Stromal cell of bone marrow (primary cell): ENCODE measurements around the gene SLC7A6OS.

ENCODE experiments used
- DNase-seq: peaks from one replicate; pipeline ENCODE4 v3.0.0-alpha.2; 2012; ENCODE audit warnings: low read depth

The SLC7A6OS gene

GRCh38 chr16:68253721-68254120 is 57.0 kb downstream of the SLC7A6OS start:
- DNase-seq, result no peak

GRCh38 chr16:68252383-68252782 is 58.4 kb downstream of the SLC7A6OS start:
- DNase-seq, result no peak

DNA sequence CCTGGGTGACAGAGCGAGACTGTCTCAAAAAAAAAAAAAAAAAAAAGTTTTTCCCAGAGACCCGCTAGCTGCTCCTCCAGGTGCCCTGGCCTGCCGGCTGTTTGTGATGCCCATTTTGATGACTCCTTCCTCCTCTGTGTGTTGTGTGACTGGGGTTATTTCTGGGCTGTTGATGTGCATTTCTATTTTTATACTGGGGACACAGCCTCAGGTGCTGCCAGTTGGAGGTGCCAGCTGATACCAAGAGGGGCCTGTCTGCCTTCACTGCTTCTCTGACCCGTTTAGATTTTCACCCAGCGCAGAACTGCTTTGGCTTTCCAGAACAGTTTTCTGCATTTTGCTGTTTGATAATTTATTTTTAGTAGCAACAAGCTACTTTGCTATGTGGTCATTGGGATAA is 58.9 kb downstream of the SLC7A6OS start:
- no peak for DNase-seq

- DNase-seq, result no peak
Observed at GRCh38 chr16:68250951-68251350, 59.8 kb downstream of the SLC7A6OS start.

DNA sequence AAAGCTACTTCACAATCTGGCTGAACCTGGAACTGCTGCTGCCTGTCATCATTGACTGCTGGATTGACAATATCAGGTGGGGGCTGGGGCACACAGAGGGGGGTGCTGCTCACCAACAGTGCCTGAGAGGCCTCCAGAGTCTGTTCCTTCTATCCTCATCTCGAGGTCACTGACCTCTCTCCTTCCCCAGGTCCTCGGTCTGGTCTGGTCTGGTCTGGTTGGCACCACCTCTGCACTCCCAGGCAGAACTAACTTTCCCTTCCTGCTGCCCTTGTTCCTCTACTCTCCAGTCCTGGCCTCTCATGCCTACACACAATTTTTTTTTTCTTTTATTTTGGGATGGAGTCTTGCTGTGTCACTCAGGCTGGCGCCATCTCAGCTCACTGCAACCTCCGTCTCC is 61.4 kb downstream of the SLC7A6OS start:
- no peak for DNase-seq
